GM10248 (cell line): ENCODE measurements around the gene LYRM4.

Source experiments
- CTCF ChIA-PET: fragments of 300-600 bp; sonication (Branson Sonifier 250); formaldehyde crosslinking; extraction: SDS; loops from one replicate; lab custom pipeline; 2021; ENCODE audit warnings: antibody characterized with exemption; lab: Yijun Ruan, JAX
- POLR2A ChIA-PET: fragments of 350-650 bp; sonication (Branson Sonifier 250); formaldehyde crosslinking; extraction: SDS; loops from one replicate; lab custom pipeline; 2020; ENCODE audit warnings: antibody characterized with exemption; lab: Yijun Ruan, JAX
- DNase-seq: peaks from one replicate; pipeline ENCODE4 v3.0.0; 2012; ENCODE audit errors: extremely low spot score
- CTCF ChIP-seq: IDR thresholded peaks from 2 replicates; pipeline ENCODE4 v1.5.1; 2012; ENCODE audit warnings: mild to moderate bottlenecking, low read depth; ENCODE audit errors: extremely low read depth, missing control alignments, control extremely low read depth

Gene LYRM4

GRCh38 chr6:5088780-5089179 is 172.0 kb downstream of the LYRM4 start:
- CTCF ChIA-PET = interaction anchor here (1.4 kb wide), 1 partner anchor 32 kb away, joined by 3 read pairs; no protein-coding TSS in a partner anchor
- POLR2A ChIA-PET = no interaction called here
- DNase-seq = no peak
- no peak for TF ChIP-seq CTCF

GRCh38 chr6:5087389-5087788 is 173.4 kb downstream of the LYRM4 start:
- no peak for TF ChIP-seq CTCF
- ChIA-PET POLR2A (no interaction called here), CTCF (no interaction called here)
- no peak for DNase-seq

GRCh38 chr6:5086294-5086890 is 174.4 kb downstream of the LYRM4 start:
- TF ChIP-seq CTCF = no peak
- DNase-seq = no peak
- ChIA-PET POLR2A (no interaction called here), CTCF (interaction anchor here (1.2 to 1.3 kb wide), 2 partner anchors 23 to 57 kb away, joined by 3 to 7 read pairs; no protein-coding TSS in a partner anchor)

GRCh38 chr6:5085648-5086293 is 175.0 kb downstream of the LYRM4 start:
- POLR2A ChIA-PET = no interaction called here
- TF ChIP-seq CTCF = no peak
- DNase-seq = peak; percentile 45
- CTCF ChIA-PET = interaction anchor here (1.2 to 1.3 kb wide), 2 partner anchors 22 to 58 kb away, joined by 3 to 7 read pairs; no protein-coding TSS in a partner anchor

- no peak for TF ChIP-seq CTCF
- ChIA-PET CTCF (interaction anchor here (0.6 to 1.3 kb wide), 2 partner anchors 22 to 89 kb away, joined by 3 read pairs; no protein-coding TSS in a partner anchor), POLR2A (no interaction called here)
- peak; percentile 68 for DNase-seq
These were observed 175.7 kb downstream of the LYRM4 start, which contains the start of gene PPP1R3G for GRCh38 chr6:5084781-5085647. Gene PPP1R3G, plus strand, starts transcription at chr6:5085341. Its CDS starts 145 bp downstream, at chr6:5085486.

- POLR2A ChIA-PET = no interaction called here
- no peak for TF ChIP-seq CTCF
- CTCF ChIA-PET = no interaction called here
- peak; percentile 63 for DNase-seq
These were observed 176.4 kb downstream of the LYRM4 start for GRCh38 chr6:5084360-5084780.
